Loucy (cell line): ENCODE results near the gene DUSP3.

Experiments
- H2AFZ ChIP-seq: fragments of 200-600 bp; sonication (generic); 2 replicates; pipeline ENCODE4 v1.6.0; 2016; ENCODE audit warnings: antibody characterized with exemption, mild to moderate bottlenecking, low read length, moderate library complexity
- H3F3A ChIP-seq: fragments of 200-600 bp; 2 replicates; pipeline ENCODE4 v1.6.0; 2016; ENCODE audit warnings: antibody characterized with exemption, low read depth, mild to moderate bottlenecking
- H3K27me3 ChIP-seq: fragments of 200-600 bp; sonication (generic); 2 replicates; pipeline ENCODE4 v1.6.1; 2014; ENCODE audit warnings: low read length, mild to moderate bottlenecking; ENCODE audit not compliant: insufficient read depth, poor library complexity, severe bottlenecking
- H3K36me3 ChIP-seq: fragments of 200-600 bp; sonication (generic); 2 replicates; pipeline ENCODE4 v1.6.1; 2016; ENCODE audit warnings: low read length; ENCODE audit not compliant: insufficient read depth
- H3K4me1 ChIP-seq: fragments of 200-600 bp; sonication (generic); 2 replicates; pipeline ENCODE4 v1.5.1; 2014; ENCODE audit warnings: low read length, mild to moderate bottlenecking; ENCODE audit not compliant: insufficient read depth, poor library complexity, severe bottlenecking
- H3K4me2 ChIP-seq: fragments of 200-600 bp; sonication (generic); 2 replicates; pipeline ENCODE4 v1.6.0; 2014; ENCODE audit warnings: antibody characterized with exemption, low read length, low read depth, mild to moderate bottlenecking; ENCODE audit not compliant: poor library complexity, severe bottlenecking
- H3K4me3 ChIP-seq: fragments of 200-600 bp; sonication (generic); 2 replicates; pipeline ENCODE4 v1.5.1; 2014; ENCODE audit warnings: low read length, mild to moderate bottlenecking, mixed read lengths; ENCODE audit not compliant: poor library complexity, severe bottlenecking
- H3K79me2 ChIP-seq: fragments of 200-600 bp; sonication (generic); 2 replicates; pipeline ENCODE4 v1.6.1; 2014; ENCODE audit warnings: low read length; ENCODE audit not compliant: insufficient read depth
- H3K9ac ChIP-seq: fragments of 200-600 bp; sonication (generic); 2 replicates; pipeline ENCODE4 v1.6.0; 2014; ENCODE audit warnings: mild to moderate bottlenecking, low read depth, low read length, moderate library complexity; ENCODE audit not compliant: poor library complexity, severe bottlenecking
- H3K9me2 ChIP-seq: fragments of 200-600 bp; sonication (generic); replicated peaks from 2 replicates; pipeline ENCODE4 v1.6.1; 2016; ENCODE audit warnings: low read depth, low read length, mixed read lengths
- H3K9me3 ChIP-seq: fragments of 200-600 bp; sonication (generic); 2 replicates; pipeline ENCODE4 v1.6.1; 2014; ENCODE audit warnings: mild to moderate bottlenecking, antibody characterized with exemption, low read length, low read depth; ENCODE audit not compliant: insufficient read depth
- H4K20me1 ChIP-seq: fragments of 200-600 bp; sonication (generic); 2 replicates; pipeline ENCODE4 v1.6.0; 2014; ENCODE audit warnings: antibody characterized with exemption, low read length, mild to moderate bottlenecking; ENCODE audit not compliant: insufficient read depth, poor library complexity, severe bottlenecking
- CTCF ChIP-seq: fragments of 200-600 bp; sonication (generic); conservative IDR thresholded peaks from 2 replicates; pipeline ENCODE4 v1.5.1; 2014; ENCODE audit warnings: mild to moderate bottlenecking, antibody characterized with exemption, low read length
- EZH2phosphoT487 ChIP-seq: fragments of 200-600 bp; IDR thresholded peaks from 2 replicates; pipeline ENCODE4 v1.6.1; 2018; ENCODE audit warnings: antibody characterized with exemption, mild to moderate bottlenecking, moderate library complexity, borderline replicate concordance

DUSP3 gene

GRCh38 chr17:43769426-43769825 lies 9.4 kb downstream of the DUSP3 start:
- Histone ChIP-seq H3K9me3 (no peaks in the 10 kb centered on the region), H2AFZ (no peak overlapping the region), H3K27me3 (no peaks in the 10 kb centered on the region), H3K4me2 (no peak overlapping the region), H3K4me3 (no peak overlapping the region), H3K79me2 (no peaks in the 10 kb centered on the region), H3K9ac (no peak overlapping the region), H3K36me3 (no peaks in the 10 kb centered on the region), H3K9me2 (no peaks in the 10 kb centered on the region), H3K4me1 (no peaks in the 10 kb centered on the region), H3F3A (no peaks in the 10 kb centered on the region), H4K20me1 (no peaks in the 10 kb centered on the region)
- TF ChIP-seq EZH2phosphoT487 (no peak), CTCF (no peak)

GRCh38 chr17:43768943-43769342 lies 9.8 kb downstream of the DUSP3 start:
- Histone ChIP-seq H2AFZ (no peak overlapping the region), H3K9me3 (no peaks in the 10 kb centered on the region), H4K20me1 (no peaks in the 10 kb centered on the region), H3K4me1 (no peaks in the 10 kb centered on the region), H3K4me2 (no peak overlapping the region), H3K9ac (no peak overlapping the region), H3K36me3 (no peaks in the 10 kb centered on the region), H3K79me2 (no peaks in the 10 kb centered on the region), H3F3A (no peaks in the 10 kb centered on the region), H3K27me3 (no peaks in the 10 kb centered on the region), H3K9me2 (no peaks in the 10 kb centered on the region), H3K4me3 (no peak overlapping the region)
- no peak for TF ChIP-seq EZH2phosphoT487
- no peak for TF ChIP-seq CTCF

- no peaks in the 10 kb centered on the region for H4K20me1 ChIP-seq
- no peak overlapping the region for H3K4me3 ChIP-seq
- no peaks in the 10 kb centered on the region for H3K9me2 ChIP-seq
- no peak for TF ChIP-seq CTCF
- no peak for TF ChIP-seq EZH2phosphoT487
- H3K9ac ChIP-seq: no peak overlapping the region
- no peaks in the 10 kb centered on the region for H3K79me2 ChIP-seq
- no peaks in the 10 kb centered on the region for H3K36me3 ChIP-seq
- H3K9me3 ChIP-seq: no peaks in the 10 kb centered on the region
- no peaks in the 10 kb centered on the region for H3K27me3 ChIP-seq
- H3K4me2 ChIP-seq: no peak overlapping the region
- H2AFZ ChIP-seq: no peak overlapping the region
- H3F3A ChIP-seq: no peaks in the 10 kb centered on the region
- no peaks in the 10 kb centered on the region for H3K4me1 ChIP-seq
Measured at GRCh38 chr17:43768382-43768781, 10.4 kb downstream of the DUSP3 start.
